ENCODE measurements around the gene GHR. TPM values are rescaled to one million over a fixed set of nuclear protein-coding genes. Genes with fewer than 3 reads are reported as not detected.

Gene GHR
- total and polyA plus RNA-seq, 10 of the 15 experiments (the other 5 are each of a cell fraction or from before 2014, with no cell fraction given), result 0.23 to 10.2 (median 0.48) TPM

DNA sequence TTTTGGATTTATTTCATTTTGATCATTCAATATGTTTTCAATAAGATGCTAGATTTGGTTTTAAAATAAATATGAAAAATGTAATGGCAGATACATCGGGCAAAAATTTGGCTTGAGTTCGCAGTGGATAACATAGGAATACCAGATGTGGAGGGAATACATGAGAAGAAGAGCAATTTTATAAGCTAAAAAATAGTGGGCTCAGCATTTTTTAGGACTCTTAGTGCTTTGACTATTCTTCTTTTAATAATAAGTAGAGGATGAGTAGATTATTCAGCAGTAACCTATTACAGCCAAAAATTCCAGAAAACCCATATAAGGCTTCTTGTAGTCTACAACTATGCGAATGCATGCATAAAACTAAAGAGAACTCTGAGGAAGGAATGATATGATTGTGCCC is 22.8 kb upstream of the GHR start:
- Histone ChIP-seq H2AFZ (ENCODE audit: control insufficient read depth, low read depth, low read length) (no peak overlapping the region), H3K9me3 (replicated peaks; ENCODE audit: control insufficient read depth, insufficient read depth, low read length) (no peaks in the 10 kb centered on the region), H3K36me3 (ENCODE audit: control insufficient read depth in 2 of 2, insufficient read depth in 2 of 2, low read length in 1 of 2) (no peaks in the 10 kb centered on the region), H3K4me1 (ENCODE audit: control insufficient read depth, insufficient read depth, low read length) (no peaks in the 10 kb centered on the region), H3K4me2 (ENCODE audit: control insufficient read depth, insufficient read depth) (no peak overlapping the region), H3K4me3 (no peak overlapping the region), H4K20me1 (ENCODE audit: control insufficient read depth, insufficient read depth) (no peaks in the 10 kb centered on the region), H3K9ac (ENCODE audit: control insufficient read depth, insufficient read depth, low read length) (no peak overlapping the region), H3K79me2 (ENCODE audit: control insufficient read depth, insufficient read depth, low read length) (no peaks in the 10 kb centered on the region), H3K27me3 (replicated peaks in 1 of 2; ENCODE audit: control insufficient read depth in 2 of 2, insufficient read depth in 2 of 2, low read length in 1 of 2) (no peaks in the 10 kb centered on the region), H3K27ac (ENCODE audit: control insufficient read depth, insufficient read depth) (no peak overlapping the region)
- in situ Hi-C loops (cut with MboI) (no loop called here), intact Hi-C loops (cut with micrococcal nuclease; ENCODE audit: unreplicated experiment) (no loop called here)
- RAD21 ChIA-PET (ENCODE audit: unreplicated experiment), result no interaction called here
- SMC1A ChIA-PET (ENCODE audit: uncharacterized antibody, unreplicated experiment), result interaction anchor here (2.2 kb wide), 1 partner anchor 22 kb away, joined by 7 read pairs; the partner anchor contains the start of gene GHR
- DNase-seq (ENCODE audit: low read depth, low spot score) (no peak), ATAC-seq (no peak), FAIRE-seq (no peak)
- TF ChIP-seq TARDBP (IDR thresholded peaks at IDR 0.05; ENCODE audit: borderline replicate concordance) (no peak), KDM1A (IDR thresholded peaks at IDR 0.05; ENCODE audit: borderline replicate concordance) (no peak), MEF2A (IDR thresholded peaks at IDR 0.05; ENCODE audit: insufficient read depth, low read depth, low read length) (no peak), RUNX3 (IDR thresholded peaks at IDR 0.05; ENCODE audit: low read length) (no peak), FOXM1 (IDR thresholded peaks at IDR 0.05; ENCODE audit: low read depth, low read length) (no peak), CREM (IDR thresholded peaks at IDR 0.05; ENCODE audit: low read depth) (no peak), YBX1 (IDR thresholded peaks at IDR 0.05) (no peak), SIX5 (IDR thresholded peaks at IDR 0.05; ENCODE audit: low read depth, low read length, severe bottlenecking) (no peak), SIN3A (IDR thresholded peaks at IDR 0.05; ENCODE audit: low read depth, low read length) (no peak), NFYA (IDR thresholded peaks at IDR 0.05; ENCODE audit: borderline replicate concordance, low read depth, low read length) (no peak), HDGF (IDR thresholded peaks at IDR 0.05) (no peak), CBX3 (IDR thresholded peaks at IDR 0.05; ENCODE audit: borderline replicate concordance, low read depth) (no peak), PAX5 (IDR thresholded peaks at IDR 0.05; ENCODE audit: borderline replicate concordance, low read depth, low read length) (no peak), CHD2 (IDR thresholded peaks at IDR 0.05; ENCODE audit: borderline replicate concordance, low read depth, low read length) (no peak)
- TF ChIP-seq, protein P1, sequence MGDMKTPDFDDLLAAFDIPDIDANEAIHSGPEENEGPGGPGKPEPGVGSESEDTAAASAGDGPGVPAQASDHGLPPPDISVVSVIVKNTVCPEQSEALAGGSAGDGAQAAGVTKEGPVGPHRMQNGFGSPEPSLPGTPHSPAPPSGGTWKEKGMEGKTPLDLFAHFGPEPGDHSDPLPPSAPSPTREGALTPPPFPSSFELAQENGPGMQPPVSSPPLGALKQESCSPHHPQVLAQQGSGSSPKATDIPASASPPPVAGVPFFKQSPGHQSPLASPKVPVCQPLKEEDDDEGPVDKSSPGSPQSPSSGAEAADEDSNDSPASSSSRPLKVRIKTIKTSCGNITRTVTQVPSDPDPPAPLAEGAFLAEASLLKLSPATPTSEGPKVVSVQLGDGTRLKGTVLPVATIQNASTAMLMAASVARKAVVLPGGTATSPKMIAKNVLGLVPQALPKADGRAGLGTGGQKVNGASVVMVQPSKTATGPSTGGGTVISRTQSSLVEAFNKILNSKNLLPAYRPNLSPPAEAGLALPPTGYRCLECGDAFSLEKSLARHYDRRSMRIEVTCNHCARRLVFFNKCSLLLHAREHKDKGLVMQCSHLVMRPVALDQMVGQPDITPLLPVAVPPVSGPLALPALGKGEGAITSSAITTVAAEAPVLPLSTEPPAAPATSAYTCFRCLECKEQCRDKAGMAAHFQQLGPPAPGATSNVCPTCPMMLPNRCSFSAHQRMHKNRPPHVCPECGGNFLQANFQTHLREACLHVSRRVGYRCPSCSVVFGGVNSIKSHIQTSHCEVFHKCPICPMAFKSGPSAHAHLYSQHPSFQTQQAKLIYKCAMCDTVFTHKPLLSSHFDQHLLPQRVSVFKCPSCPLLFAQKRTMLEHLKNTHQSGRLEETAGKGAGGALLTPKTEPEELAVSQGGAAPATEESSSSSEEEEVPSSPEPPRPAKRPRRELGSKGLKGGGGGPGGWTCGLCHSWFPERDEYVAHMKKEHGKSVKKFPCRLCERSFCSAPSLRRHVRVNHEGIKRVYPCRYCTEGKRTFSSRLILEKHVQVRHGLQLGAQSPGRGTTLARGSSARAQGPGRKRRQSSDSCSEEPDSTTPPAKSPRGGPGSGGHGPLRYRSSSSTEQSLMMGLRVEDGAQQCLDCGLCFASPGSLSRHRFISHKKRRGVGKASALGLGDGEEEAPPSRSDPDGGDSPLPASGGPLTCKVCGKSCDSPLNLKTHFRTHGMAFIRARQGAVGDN (IDR thresholded peaks at IDR 0.05), result no peak
- TF ChIP-seq, protein P2, sequence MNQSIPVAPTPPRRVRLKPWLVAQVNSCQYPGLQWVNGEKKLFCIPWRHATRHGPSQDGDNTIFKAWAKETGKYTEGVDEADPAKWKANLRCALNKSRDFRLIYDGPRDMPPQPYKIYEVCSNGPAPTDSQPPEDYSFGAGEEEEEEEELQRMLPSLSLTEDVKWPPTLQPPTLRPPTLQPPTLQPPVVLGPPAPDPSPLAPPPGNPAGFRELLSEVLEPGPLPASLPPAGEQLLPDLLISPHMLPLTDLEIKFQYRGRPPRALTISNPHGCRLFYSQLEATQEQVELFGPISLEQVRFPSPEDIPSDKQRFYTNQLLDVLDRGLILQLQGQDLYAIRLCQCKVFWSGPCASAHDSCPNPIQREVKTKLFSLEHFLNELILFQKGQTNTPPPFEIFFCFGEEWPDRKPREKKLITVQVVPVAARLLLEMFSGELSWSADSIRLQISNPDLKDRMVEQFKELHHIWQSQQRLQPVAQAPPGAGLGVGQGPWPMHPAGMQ (IDR thresholded peaks at IDR 0.05; ENCODE audit: borderline replicate concordance), result no peak
- TF ChIP-seq, protein P3, sequence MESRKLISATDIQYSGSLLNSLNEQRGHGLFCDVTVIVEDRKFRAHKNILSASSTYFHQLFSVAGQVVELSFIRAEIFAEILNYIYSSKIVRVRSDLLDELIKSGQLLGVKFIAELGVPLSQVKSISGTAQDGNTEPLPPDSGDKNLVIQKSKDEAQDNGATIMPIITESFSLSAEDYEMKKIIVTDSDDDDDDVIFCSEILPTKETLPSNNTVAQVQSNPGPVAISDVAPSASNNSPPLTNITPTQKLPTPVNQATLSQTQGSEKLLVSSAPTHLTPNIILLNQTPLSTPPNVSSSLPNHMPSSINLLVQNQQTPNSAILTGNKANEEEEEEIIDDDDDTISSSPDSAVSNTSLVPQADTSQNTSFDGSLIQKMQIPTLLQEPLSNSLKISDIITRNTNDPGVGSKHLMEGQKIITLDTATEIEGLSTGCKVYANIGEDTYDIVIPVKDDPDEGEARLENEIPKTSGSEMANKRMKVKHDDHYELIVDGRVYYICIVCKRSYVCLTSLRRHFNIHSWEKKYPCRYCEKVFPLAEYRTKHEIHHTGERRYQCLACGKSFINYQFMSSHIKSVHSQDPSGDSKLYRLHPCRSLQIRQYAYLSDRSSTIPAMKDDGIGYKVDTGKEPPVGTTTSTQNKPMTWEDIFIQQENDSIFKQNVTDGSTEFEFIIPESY (IDR thresholded peaks at IDR 0.05), result no peak
- CTCF ChIA-PET, result no interaction called here
- BruUV-seq (replicated peaks), result no TSS peak
- POLR2A ChIA-PET, result no interaction called here
- WGBS (ENCODE audit: insufficient coverage, insufficient replicate concordance, low lambda C conversion rate, missing lambda C conversion rate), result 25% methylated on average over 3 of the region's 3 CpGs

All from GM12878 (cell line).